ENCODE data around the gene MC1R.
"Not testable (repeated sequence)": the region's sequence is repeated elsewhere in the genome, so short reads cannot be mapped to it uniquely, and the experiment has no call there.

The MC1R gene

DNA sequence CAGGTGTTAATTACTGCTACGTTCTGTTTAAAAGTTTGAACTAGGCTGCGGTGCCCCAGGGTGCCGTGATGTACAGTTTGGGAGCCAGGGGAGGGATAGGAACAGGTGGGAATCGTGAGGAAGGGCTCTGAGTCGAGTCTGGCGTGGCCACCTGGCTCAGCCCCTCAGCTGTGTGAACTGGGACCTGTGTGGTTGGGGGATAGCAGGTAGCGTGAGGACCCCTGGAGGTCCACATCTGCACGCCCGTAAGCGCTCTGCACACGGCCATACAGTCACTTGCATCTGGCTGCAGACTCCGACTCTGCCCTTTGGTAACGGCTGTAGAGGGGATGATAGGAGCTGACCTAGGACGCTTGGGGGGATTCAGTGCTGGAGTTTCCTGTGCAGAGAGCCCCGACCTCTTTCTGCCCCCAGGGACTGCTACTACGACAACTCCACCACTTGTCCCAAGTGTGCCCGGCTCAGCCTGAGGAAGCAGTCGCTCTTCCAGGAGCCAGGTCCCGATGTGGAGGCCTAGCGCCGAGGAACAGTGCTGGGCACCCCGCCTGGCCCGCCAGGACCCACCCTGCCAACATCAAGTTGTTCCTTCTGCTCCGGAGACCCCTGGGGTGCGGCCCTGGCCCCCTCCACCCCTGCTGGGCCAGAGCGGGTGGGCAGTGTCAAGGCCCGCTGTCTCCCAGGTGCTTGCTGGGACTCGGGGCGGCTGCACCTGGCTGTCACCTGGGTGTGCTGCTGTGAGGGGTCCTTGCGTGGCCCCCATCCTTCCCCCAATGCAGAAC is 47.0 kb downstream of the MC1R start:
- no peaks in the 10 kb centered on the region for H3K27me3 Mint-ChIP-seq
- H3K36me3 Mint-ChIP-seq (ENCODE audit: low read depth), result peaks cover 2% of the 10 kb centered on the region
- no peak overlapping the region for H3K4me3 Mint-ChIP-seq
- H3K27ac Mint-ChIP-seq, result no peak overlapping the region
- ATAC-seq (no peak), DNase-seq (no peak)
- no peaks in the 10 kb centered on the region for H3K9me3 Mint-ChIP-seq
- H3K4me1 Mint-ChIP-seq, result no peaks in the 10 kb centered on the region

DNA sequence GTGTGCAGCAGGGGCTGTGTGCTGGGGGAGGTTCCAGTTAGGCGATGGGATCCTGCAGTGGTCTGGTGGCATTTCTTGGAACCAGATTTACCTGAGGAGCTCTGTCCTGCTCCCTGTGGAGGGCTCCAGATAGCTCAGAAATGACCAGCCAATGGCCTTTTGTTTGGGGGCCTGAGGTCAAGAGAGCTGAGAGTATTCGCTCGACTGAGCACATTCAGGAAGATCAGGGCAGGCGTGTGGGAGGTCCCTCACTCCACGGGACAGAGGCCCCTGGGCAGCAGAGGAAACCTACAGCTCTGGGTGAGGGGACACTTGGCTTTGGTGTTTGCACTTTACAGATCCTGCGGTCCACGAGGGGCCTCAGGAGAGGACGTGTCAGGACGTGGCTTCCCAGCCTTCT is 48.1 kb downstream of the MC1R start:
- ATAC-seq, result no peak
- no peak overlapping the region for H3K4me3 Mint-ChIP-seq
- H3K36me3 Mint-ChIP-seq (ENCODE audit: low read depth), result peaks cover 9% of the 10 kb centered on the region
- H3K9me3 Mint-ChIP-seq, result peaks cover 4% of the 10 kb centered on the region
- peaks cover 9% of the 10 kb centered on the region for H3K4me1 Mint-ChIP-seq
- no peak for DNase-seq
- H3K27me3 Mint-ChIP-seq, result no peaks in the 10 kb centered on the region
- no peak overlapping the region for H3K27ac Mint-ChIP-seq

DNA sequence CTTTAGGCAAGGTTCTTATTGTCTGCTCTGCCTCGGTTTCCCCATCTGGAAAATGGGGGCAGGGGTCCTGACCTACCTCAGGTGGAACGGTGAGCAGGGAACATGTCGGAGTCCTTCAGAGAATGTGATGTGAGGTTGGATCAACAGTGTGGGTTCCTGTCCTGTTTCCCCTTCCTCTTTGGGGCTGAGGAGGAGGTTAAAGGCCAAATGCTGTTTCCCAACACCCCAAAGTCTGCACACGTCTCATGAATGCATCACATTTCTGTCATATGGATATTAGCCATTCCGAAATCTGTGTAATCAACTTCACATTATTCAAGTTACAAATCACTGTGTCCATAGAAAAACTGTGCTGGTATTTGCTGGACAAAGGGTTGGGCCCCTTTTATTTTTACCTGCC is 48.8 kb downstream of the MC1R start:
- DNase-seq, H3K4me3 Mint-ChIP-seq, ATAC-seq, H3K27ac Mint-ChIP-seq, H3K27me3 Mint-ChIP-seq, H3K9me3 Mint-ChIP-seq: not testable (repeated sequence)
- H3K4me1 Mint-ChIP-seq, result peaks cover 14% of the 10 kb centered on the region
- H3K36me3 Mint-ChIP-seq (ENCODE audit: low read depth), result peaks cover 11% of the 10 kb centered on the region

DNA sequence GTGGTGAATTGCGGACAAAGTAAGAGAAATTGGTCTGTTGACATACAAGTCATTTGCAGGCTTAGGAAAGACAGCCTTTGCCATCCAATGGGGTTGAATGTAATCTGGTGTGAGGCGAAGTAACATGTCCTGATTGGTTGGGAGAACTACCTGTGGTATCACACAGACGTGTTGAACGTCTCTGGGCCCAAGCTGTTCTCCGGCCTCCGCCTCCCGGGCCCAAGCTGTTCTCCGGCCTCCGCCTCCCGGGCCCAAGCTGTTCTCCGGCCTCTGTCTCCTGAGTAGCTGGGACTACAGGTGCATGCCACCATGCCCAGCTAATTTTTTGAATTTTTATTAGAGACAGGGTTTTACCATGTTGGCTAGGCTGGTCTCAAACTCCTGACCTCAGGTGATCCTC is 49.4 kb downstream of the MC1R start:
- not testable (repeated sequence) for H3K27me3 Mint-ChIP-seq, DNase-seq, H3K4me3 Mint-ChIP-seq, ATAC-seq, H3K27ac Mint-ChIP-seq, H3K9me3 Mint-ChIP-seq
- H3K36me3 Mint-ChIP-seq (ENCODE audit: low read depth), result peaks cover 14% of the 10 kb centered on the region
- H3K4me1 Mint-ChIP-seq, result peaks cover 16% of the 10 kb centered on the region

DNA sequence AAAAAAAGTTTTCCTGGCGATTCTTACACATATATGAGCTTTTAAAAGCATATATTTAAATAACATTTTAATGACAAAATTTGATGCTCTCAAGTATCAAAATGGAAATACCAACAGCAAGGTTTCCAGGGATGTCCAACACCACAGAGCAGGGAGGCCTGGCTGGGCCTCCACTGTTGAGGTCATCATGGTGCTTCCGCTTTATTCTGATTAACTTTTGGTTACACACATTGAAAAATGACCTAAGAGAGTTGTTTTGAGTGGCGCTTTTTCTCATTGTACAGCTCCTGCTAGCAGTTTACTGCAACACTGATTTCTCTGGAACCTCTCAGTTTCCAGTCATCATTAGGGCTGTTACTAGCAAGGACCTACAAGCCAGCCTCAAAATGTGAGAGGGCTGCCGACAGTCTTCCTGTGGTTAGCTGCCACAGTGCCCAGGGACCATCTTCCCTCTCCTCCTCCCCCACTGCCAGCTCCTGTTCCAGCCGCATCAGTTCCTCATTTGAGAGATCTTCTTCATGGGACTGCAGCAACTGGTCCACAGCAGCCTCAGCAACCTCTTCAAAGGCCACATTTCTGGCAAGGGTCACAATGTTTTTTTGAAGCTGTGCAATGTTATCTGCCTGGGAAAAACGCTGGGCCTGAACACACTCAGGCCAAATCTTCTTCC is 51.2 kb downstream of the MC1R start:
- Mint-ChIP-seq H3K4me3 (no peak overlapping the region), H3K27ac (no peak overlapping the region), H3K9me3 (peaks cover 4% of the 10 kb centered on the region), H3K36me3 (ENCODE audit: low read depth) (peaks cover 18% of the 10 kb centered on the region), H3K27me3 (peaks cover 2% of the 10 kb centered on the region), H3K4me1 (peaks cover 32% of the 10 kb centered on the region)
- DNase-seq, result no peak
- no peak for ATAC-seq
